H1 (cell line): ENCODE data around the gene MRPL34.

Experiments
- EGR1 ChIP-seq: IDR thresholded peaks from 2 replicates; pipeline ENCODE4 v1.6.1; 2011; ENCODE audit warnings: low read depth, low read length, borderline replicate concordance
- GABPA ChIP-seq: IDR thresholded peaks from 2 replicates; pipeline ENCODE4 v1.6.1; 2011; ENCODE audit warnings: mild to moderate bottlenecking, low read length, moderate library complexity, borderline replicate concordance; ENCODE audit not compliant: insufficient read depth
- POLR2A ChIP-seq, 2 experiments: IDR thresholded peaks; 1 replicate in 1 of 2; 2 replicates in 1 of 2; pipeline ENCODE4 v1.6.1; 2011; ENCODE audit warnings: low read depth in 2 of 2, low read length in 2 of 2, mild to moderate bottlenecking in 2 of 2; ENCODE audit errors: control extremely low read depth in 1 of 2
- POLR2AphosphoS5 ChIP-seq: IDR thresholded peaks from 2 replicates; pipeline ENCODE4 v1.6.1; 2011; ENCODE audit warnings: low read depth, low read length
- RFX5 ChIP-seq: IDR thresholded peaks from 2 replicates; pipeline ENCODE4 v1.6.1; 2011; ENCODE audit warnings: low read depth, low read length, improper control_type of control experiment, borderline replicate concordance
- SUZ12 ChIP-seq: fragments of 200-600 bp; sonication (generic); IDR thresholded peaks from 2 replicates; pipeline ENCODE4 v1.6.1; 2012; ENCODE audit warnings: mild to moderate bottlenecking, inconsistent platforms, low read length, moderate library complexity, mixed read lengths
- YY1 ChIP-seq: IDR thresholded peaks from 2 replicates; pipeline ENCODE4 v1.6.1; 2011; ENCODE audit warnings: low read depth, mild to moderate bottlenecking, low read length
- TF ChIP-seq, protein P1 (sequence below), 3 experiments: IDR thresholded peaks; 1 replicate in 2 of 3; 2 replicates in 1 of 3; pipeline versions ENCODE4 v1.5.1 to v1.6.1; 2011; ENCODE audit warnings: low read length in 3 of 3, mild to moderate bottlenecking in 3 of 3, inconsistent platforms in 2 of 3, low read depth in 1 of 3, moderate library complexity in 1 of 3; ENCODE audit not compliant: insufficient read depth in 1 of 3; ENCODE audit errors: control extremely low read depth in 1 of 3
- TF ChIP-seq, protein P2 (sequence below): IDR thresholded peaks from 2 replicates; pipeline ENCODE4 v1.6.1; 2011; ENCODE audit warnings: low read depth, mild to moderate bottlenecking, low read length; ENCODE audit not compliant: insufficient read depth

GRCh38 chr19:17325881-17326594 is 20.4 kb downstream of the MRPL34 start:
- TF ChIP-seq EGR1 (no peak), GABPA (no peak), POLR2A (IDR thresholded peaks at IDR 0.05; ENCODE audit: control extremely low read depth in 1 of 2, low read depth in 2 of 2, low read length in 2 of 2) (no peak), YY1 (no peak), POLR2AphosphoS5 (no peak), SUZ12 (no peak), RFX5 (no peak)
- TF ChIP-seq, protein P1, sequence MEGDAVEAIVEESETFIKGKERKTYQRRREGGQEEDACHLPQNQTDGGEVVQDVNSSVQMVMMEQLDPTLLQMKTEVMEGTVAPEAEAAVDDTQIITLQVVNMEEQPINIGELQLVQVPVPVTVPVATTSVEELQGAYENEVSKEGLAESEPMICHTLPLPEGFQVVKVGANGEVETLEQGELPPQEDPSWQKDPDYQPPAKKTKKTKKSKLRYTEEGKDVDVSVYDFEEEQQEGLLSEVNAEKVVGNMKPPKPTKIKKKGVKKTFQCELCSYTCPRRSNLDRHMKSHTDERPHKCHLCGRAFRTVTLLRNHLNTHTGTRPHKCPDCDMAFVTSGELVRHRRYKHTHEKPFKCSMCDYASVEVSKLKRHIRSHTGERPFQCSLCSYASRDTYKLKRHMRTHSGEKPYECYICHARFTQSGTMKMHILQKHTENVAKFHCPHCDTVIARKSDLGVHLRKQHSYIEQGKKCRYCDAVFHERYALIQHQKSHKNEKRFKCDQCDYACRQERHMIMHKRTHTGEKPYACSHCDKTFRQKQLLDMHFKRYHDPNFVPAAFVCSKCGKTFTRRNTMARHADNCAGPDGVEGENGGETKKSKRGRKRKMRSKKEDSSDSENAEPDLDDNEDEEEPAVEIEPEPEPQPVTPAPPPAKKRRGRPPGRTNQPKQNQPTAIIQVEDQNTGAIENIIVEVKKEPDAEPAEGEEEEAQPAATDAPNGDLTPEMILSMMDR (IDR thresholded peaks at IDR 0.05; ENCODE audit: control extremely low read depth in 1 of 3, insufficient read depth in 1 of 3, low read depth in 1 of 3, low read length in 3 of 3): no peak
- TF ChIP-seq, protein P2, sequence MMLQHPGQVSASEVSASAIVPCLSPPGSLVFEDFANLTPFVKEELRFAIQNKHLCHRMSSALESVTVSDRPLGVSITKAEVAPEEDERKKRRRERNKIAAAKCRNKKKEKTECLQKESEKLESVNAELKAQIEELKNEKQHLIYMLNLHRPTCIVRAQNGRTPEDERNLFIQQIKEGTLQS: no peak
